CD4-positive, alpha-beta T cell treated with Interleukin-4 for 4 hours (primary cell): ENCODE results near the gene TLN1.
A peak's percentile ranks its signal among the peaks of the same experiment; 100 is the strongest.

Experiments
- DNase-seq: peaks from one replicate; pipeline ENCODE4 v3.0.0-alpha.2; 2020

The TLN1 gene, protein sequence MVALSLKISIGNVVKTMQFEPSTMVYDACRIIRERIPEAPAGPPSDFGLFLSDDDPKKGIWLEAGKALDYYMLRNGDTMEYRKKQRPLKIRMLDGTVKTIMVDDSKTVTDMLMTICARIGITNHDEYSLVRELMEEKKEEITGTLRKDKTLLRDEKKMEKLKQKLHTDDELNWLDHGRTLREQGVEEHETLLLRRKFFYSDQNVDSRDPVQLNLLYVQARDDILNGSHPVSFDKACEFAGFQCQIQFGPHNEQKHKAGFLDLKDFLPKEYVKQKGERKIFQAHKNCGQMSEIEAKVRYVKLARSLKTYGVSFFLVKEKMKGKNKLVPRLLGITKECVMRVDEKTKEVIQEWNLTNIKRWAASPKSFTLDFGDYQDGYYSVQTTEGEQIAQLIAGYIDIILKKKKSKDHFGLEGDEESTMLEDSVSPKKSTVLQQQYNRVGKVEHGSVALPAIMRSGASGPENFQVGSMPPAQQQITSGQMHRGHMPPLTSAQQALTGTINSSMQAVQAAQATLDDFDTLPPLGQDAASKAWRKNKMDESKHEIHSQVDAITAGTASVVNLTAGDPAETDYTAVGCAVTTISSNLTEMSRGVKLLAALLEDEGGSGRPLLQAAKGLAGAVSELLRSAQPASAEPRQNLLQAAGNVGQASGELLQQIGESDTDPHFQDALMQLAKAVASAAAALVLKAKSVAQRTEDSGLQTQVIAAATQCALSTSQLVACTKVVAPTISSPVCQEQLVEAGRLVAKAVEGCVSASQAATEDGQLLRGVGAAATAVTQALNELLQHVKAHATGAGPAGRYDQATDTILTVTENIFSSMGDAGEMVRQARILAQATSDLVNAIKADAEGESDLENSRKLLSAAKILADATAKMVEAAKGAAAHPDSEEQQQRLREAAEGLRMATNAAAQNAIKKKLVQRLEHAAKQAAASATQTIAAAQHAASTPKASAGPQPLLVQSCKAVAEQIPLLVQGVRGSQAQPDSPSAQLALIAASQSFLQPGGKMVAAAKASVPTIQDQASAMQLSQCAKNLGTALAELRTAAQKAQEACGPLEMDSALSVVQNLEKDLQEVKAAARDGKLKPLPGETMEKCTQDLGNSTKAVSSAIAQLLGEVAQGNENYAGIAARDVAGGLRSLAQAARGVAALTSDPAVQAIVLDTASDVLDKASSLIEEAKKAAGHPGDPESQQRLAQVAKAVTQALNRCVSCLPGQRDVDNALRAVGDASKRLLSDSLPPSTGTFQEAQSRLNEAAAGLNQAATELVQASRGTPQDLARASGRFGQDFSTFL (N-terminal part only)

GRCh38 chr9:35732185-35732799 is at the start of gene TLN1, which contains the start of gene CREB3:
Gene TLN1 (minus strand): TSS chr9:35732195. CDS start chr9:35725694, 6,501 bp downstream.
Gene CREB3 (plus strand): TSS chr9:35732666. CDS start chr9:35732773, 107 bp downstream.
- peak; percentile 99 for DNase-seq

- no peak for DNase-seq
Observed at GRCh38 chr9:35781066-35781465, 49.1 kb upstream of the TLN1 start.

DNA sequence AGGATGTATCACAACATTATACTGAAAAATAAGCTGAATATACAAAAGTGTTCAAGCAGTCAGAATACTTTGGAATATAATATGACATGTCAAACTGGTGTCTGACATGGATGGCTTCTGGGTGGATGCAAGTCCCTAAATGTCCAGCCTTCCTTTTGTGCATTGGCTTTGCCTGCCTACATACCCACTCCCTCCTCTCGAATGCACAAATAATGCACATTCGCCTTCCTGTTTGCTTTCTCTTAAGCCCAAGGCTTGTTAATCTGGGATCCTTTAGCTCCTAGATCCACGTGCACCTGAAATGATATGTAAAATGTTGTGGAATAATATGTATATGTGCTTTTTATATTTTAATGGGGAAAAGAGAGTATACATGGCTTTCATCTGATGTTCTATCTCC is 46.5 kb upstream of the TLN1 start:
- no peak for DNase-seq

GRCh38 chr9:35776018-35776417 is 44.0 kb upstream of the TLN1 start:
- no peak for DNase-seq

DNA sequence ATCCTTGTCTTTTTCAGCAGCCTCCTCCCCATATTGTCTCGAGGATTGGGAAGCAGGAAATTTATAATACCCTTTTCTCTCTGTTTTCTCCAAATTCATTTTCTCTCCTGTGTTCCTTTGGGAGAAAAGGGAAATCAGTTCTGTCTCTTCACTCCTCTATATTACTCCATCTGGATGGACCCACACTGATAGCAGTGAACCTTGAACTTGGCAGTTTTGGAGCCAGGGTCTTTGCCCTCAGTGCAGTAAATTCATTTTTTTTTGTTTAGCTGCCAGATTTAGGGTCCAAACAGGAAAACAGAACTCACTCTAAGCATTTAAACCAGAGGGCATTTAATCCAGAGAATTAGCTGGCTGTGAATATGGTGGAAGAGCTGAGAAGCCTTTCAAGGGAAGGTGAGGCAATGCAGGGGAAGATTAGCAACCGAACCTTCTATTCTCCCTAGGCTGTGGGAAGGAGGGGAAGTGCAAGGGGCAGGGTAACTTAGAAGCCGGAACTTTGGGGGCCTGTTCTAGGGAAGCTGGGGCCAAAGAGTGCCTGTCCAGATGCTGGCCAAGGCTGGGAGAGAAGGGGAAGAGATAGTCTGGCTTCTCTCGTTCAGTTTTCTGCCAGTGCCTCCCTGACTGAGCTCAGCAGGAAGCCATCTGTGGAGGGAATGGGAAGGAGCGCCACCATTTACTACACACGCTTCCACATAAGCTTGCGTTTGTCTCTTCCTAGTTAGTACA is 43.1 kb upstream of the TLN1 start:
- no peak for DNase-seq

DNA sequence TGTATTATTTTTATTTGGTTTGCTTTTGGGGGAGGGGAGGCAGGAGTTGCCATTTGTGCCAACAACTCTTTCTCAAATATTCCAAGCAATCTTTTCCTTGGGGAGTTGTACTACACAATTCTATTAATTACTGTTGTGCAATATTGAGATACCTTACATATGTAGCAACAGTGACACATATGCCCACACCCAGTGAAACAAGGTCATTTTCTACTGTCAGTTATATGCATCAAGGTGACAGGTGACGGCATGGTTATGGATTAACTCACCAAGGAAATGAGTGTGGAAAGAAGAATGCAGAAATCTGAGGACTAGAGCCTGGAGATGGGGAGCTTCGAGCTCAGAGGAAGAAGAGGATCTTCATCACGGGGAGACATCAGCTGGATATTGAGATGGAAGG is 39.9 kb upstream of the TLN1 start:
- DNase-seq = no peak

GRCh38 chr9:35771534-35771933 is 39.5 kb upstream of the TLN1 start:
- DNase-seq = no peak

GRCh38 chr9:35771075-35771433 is 39.1 kb upstream of the TLN1 start:
- no peak for DNase-seq

DNA sequence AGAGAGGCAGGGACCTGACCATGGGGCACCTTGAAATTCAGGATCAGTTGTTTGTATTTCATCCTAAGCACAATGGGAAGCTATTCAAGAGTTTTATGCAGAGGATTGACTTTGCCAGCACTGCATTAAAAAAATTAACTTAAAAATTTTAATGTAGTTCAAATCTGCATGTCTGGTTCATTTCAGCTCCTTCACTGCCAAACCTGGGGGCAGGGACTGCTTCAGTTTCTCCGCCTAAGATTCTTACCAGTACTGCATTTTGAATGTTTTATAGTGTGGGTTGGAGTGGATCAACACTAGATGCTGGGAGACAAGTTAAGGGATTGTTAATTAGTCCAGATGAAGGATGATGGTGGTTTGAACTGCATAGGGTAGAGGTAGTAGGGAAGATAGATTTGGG is 37.8 kb upstream of the TLN1 start:
- no peak for DNase-seq

DNA sequence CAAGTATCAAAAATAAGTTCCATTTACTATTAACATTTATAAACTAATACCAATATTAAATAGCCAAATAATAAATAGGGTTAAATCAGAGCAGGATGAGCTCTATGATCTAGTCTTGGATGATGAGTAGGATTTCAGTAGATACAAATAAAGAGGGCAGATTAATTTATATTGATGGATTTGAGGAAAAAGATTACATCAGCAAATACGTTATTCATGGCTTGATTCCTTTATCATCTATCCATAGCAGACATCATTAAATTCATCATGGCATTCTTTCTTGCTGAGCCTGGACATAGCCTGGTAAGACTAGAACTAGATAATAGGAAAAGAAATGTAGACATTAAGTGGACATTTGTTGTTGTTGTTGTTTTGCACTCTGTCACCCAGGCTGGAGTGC is 35.5 kb upstream of the TLN1 start:
- no peak for DNase-seq

- no peak for DNase-seq
Observed at GRCh38 chr9:35766997-35767396, 35.0 kb upstream of the TLN1 start.

GRCh38 chr9:35763803-35764202 is 31.8 kb upstream of the TLN1 start:
- DNase-seq = no peak

DNA sequence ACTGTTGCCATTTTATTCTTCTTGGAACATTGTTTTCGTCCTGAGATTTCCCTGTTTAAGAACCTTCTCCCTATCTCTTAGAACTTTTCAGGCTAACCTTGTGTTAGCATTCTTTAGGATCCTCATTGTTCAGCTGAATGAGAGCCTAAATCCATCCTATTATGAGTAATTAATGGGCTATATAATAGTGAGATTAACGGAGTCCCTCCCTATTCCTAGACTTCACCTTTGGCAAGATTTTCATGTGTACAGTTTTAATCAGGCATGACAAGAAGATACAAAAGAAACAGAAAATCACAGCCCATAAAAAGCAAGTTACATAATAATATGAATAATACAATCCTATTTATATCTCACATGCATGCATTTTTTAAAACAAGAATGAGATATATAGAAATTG is 31.2 kb upstream of the TLN1 start:
- no peak for DNase-seq

GRCh38 chr9:35760651-35761050 is 28.7 kb upstream of the TLN1 start:
- DNase-seq = no peak

- DNase-seq = no peak
Observed at GRCh38 chr9:35759795-35760194, 27.8 kb upstream of the TLN1 start.

- no peak for DNase-seq
Observed at GRCh38 chr9:35758475-35759050, 26.6 kb upstream of the TLN1 start.

DNA sequence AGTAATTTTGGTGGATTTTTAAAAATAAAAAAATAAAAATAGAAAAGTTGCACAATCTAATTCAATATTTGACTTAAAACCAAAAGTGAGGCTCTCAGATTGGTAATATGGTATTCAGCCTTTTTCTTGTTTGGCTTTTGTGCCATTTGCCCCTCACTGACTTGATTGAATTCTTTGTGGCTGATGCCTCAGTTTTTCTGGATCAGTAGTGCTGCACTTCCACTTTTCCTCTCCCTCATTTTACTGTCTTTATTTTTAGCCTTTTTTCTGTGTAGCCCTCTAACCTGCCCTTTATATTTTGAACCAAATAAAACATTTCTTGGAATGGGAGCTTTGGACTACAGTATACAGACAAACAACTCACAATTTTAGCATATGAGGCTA is 25.9 kb upstream of the TLN1 start:
- no peak for DNase-seq

DNA sequence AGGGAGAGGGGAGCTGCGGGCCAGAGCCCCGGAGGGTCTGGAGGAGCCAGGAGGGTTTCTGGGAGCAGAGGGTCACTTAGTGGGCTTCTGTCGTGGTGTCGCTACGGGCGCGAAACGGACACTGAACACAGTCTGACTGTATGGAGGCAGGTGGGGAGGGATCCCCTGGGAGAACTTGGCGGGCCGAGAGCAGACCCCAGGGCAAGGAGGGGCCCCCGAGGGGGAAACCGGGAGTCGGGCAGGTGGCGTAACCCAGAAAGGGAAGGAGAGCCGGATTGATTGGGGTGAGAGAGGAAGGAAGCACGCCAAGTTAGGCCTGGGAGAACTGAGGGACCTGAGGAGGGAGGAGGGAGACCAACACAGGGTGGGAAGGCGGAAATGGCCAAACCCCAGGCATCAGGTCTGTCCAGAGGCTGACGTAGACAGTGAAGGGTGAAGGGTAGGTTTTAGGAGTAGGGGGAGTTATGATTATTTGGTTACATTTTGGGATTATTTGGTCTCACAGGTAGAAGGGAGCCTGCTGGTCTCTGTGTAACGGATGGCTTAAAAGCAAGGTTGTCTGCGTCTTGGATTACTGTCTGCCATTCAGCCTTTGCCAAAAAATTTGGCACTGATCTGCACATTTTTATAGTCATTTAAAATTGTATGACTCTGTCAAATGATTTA is 25.4 kb upstream of the TLN1 start:
- no peak for DNase-seq

- DNase-seq = peak; percentile 69
Observed at GRCh38 chr9:35756275-35757225, 24.6 kb upstream of the TLN1 start.

DNA sequence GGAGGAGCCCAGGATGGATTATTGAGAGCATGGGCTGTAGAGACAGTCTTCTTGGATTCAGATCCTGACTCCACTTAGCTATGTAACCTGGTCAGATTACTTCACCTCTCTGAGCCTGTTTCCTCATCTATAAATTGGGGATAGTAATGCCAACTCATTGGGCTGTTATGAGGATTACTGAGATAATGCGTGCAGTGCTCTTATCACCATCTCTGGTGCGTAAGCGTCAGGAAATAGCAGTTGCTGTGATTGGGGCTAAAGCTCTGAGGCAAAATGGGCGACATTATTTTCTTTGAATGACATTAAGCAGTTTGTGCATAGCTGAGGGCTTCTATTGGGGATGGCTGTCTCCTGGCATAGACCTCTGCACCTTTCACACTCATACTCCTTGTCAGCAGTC is 23.1 kb upstream of the TLN1 start:
- DNase-seq = no peak
